K562 (cell line): ENCODE results near the gene SAMD11. TPM values are rescaled to one million over a fixed set of nuclear protein-coding genes. Genes with fewer than 3 reads are reported as not detected.

Experiments
- ATAC-seq: fragments of 200-7000 bp; cut with Tn5 transposase; 3 replicates; pipeline ENCODE4 v1.9.1; 2020; ENCODE audit warnings: moderate library complexity
- BruUV-seq: library from RNA; stranded (reverse); fragments of 400-500 nt; replicated peaks from 2 replicates; lab custom pipeline; 2021; lab: Mats Ljungman, UMichigan
- CTCF ChIA-PET: fragments of 300-600 bp; formaldehyde crosslinking; extraction: SDS; loops from one replicate; lab custom pipeline; 2021; ENCODE audit warnings: low intra/inter-chr PET ratio; lab: Yijun Ruan, JAX
- POLR2A ChIA-PET: fragments of 300-600, 350-650 bp; sonication (Branson Sonifier 250); formaldehyde crosslinking; extraction: SDS; loops from one replicate; lab custom pipeline; 2021; ENCODE audit warnings: antibody characterized with exemption, inconsistent platforms; lab: Yijun Ruan, JAX
- DNase-seq, 4 experiments: peaks; one replicate each; pipeline versions ENCODE4 v3.0.0 to v3.0.0-alpha.2; 2011 to 2018; ENCODE audit warnings: low spot score in 3 of 4, mixed read lengths in 3 of 4; ENCODE audit errors: extremely low read depth in 1 of 4
- FAIRE-seq: peaks from 2 replicates; lab custom pipeline; 2011; peaks lifted over from hg19 to GRCh38; lab: Jason Lieb, UNC
- H2AFZ ChIP-seq: 2 replicates; pipeline ENCODE4 v1.6.0; 2011; ENCODE audit warnings: low read depth, low read length, control low read depth, inconsistent platforms
- H3K27ac ChIP-seq: fragments of 200-600 bp; 3 replicates; pipeline ENCODE4 v1.8.0; 2011; ENCODE audit warnings: low read depth, mild to moderate bottlenecking, control low read depth, inconsistent platforms, low read length, moderate library complexity, mixed read lengths; ENCODE audit errors: extremely low read depth
- H3K27me3 ChIP-seq, 2 experiments: fragments of 300-600 bp in 1 of 2; 2 replicates in 1 of 2; 3 replicates in 1 of 2; pipeline versions ENCODE4 v1.6.0 to v1.8.0; 2011; ENCODE audit warnings: inconsistent platforms in 2 of 2, low read length in 2 of 2, mild to moderate bottlenecking in 1 of 2, mixed read lengths in 1 of 2, moderate library complexity in 1 of 2; ENCODE audit not compliant: control insufficient read depth in 2 of 2, insufficient read depth in 2 of 2
- H3K36me3 ChIP-seq: fragments of 300-600 bp; 3 replicates; pipeline ENCODE4 v1.8.0; 2011; ENCODE audit warnings: mild to moderate bottlenecking, low read length, inconsistent platforms; ENCODE audit not compliant: control insufficient read depth, insufficient read depth
- H3K4me1 ChIP-seq, 2 experiments: fragments of 200-600 bp in 1 of 2; replicated peaks in 1 of 2; 2 replicates in 1 of 2; 3 replicates in 1 of 2; pipeline versions ENCODE4 v1.5.1 to v1.8.0; 2011; ENCODE audit warnings: inconsistent platforms in 2 of 2, low read length in 2 of 2, mild to moderate bottlenecking in 1 of 2, mixed read lengths in 1 of 2, moderate library complexity in 1 of 2; ENCODE audit not compliant: control insufficient read depth in 2 of 2, insufficient read depth in 2 of 2
- H3K4me2 ChIP-seq: 2 replicates; pipeline ENCODE4 v1.6.1; 2011; ENCODE audit warnings: low read length, control low read depth, inconsistent platforms, mixed read lengths; ENCODE audit not compliant: insufficient read depth
- H3K4me3 ChIP-seq: fragments of 200-600 bp; sonication (generic), shearing (Covaris generic); 2 replicates; pipeline ENCODE4 v1.5.1; 2016; ENCODE audit warnings: control low read depth, inconsistent platforms
- H3K79me2 ChIP-seq: fragments of 200-600 bp; 3 replicates; pipeline ENCODE4 v1.8.0; 2011; ENCODE audit warnings: low read length, inconsistent platforms; ENCODE audit not compliant: control insufficient read depth, insufficient read depth
- H3K9ac ChIP-seq, 2 experiments: 2 replicates each; pipeline versions ENCODE4 v1.6.0 to v1.6.1; 2011; ENCODE audit warnings: low read depth in 2 of 2, low read length in 2 of 2, control low read depth in 1 of 2, inconsistent platforms in 1 of 2, mild to moderate bottlenecking in 1 of 2, mixed read lengths in 1 of 2; ENCODE audit not compliant: insufficient read depth in 1 of 2
- H3K9me1 ChIP-seq: one replicate; pipeline ENCODE4 v1.6.0; 2011; ENCODE audit warnings: inconsistent platforms, mild to moderate bottlenecking, low read length, moderate library complexity; ENCODE audit not compliant: control insufficient read depth, insufficient read depth
- H3K9me3 ChIP-seq: replicated peaks from 2 replicates; pipeline ENCODE4 v1.5.1; 2011; ENCODE audit warnings: low read depth, low read length, inconsistent platforms; ENCODE audit not compliant: control insufficient read depth, insufficient read depth
- H4K20me1 ChIP-seq: replicated peaks from 2 replicates; pipeline ENCODE4 v1.6.1; 2011; ENCODE audit warnings: low read length, inconsistent platforms, mixed read lengths; ENCODE audit not compliant: control insufficient read depth, insufficient read depth
- GATA2 ChIP-seq: sonication (generic); formaldehyde crosslinking; IDR thresholded peaks from 2 replicates; pipeline ENCODE4 v1.4.0; 2020; ENCODE audit warnings: mild to moderate bottlenecking, missing genetic modification reagents
- GMEB1 ChIP-seq: fragments of 250-450 bp; sonication (Bioruptor Pico); IDR thresholded peaks from 2 replicates; pipeline ENCODE4 v1.4.0; 2020; ENCODE audit warnings: mild to moderate bottlenecking
- GTF2E2 ChIP-seq: fragments of 200-800 bp; sonication (Bioruptor generic); IDR thresholded peaks from 2 replicates; pipeline ENCODE4 v1.6.1; 2016; ENCODE audit warnings: missing genetic modification characterization, missing compliant biosample characterization
- HDAC6 ChIP-seq: IDR thresholded peaks from 2 replicates; pipeline ENCODE4 v1.6.1; 2012; ENCODE audit warnings: low read depth, mild to moderate bottlenecking, control low read depth, inconsistent platforms, low read length, moderate library complexity
- KLF13 ChIP-seq: fragments of 450-650 bp; IDR thresholded peaks from 2 replicates; pipeline ENCODE4 v1.6.1; 2016; ENCODE audit warnings: missing genetic modification characterization, low read depth, mild to moderate bottlenecking, missing compliant biosample characterization, moderate library complexity, borderline replicate concordance
- MYNN ChIP-seq, 2 experiments: sonication (generic); formaldehyde crosslinking in 1 of 2; IDR thresholded peaks; 2 replicates each; pipeline versions ENCODE4 v1.5.0 to v1.6.1; 2016 to 2020; ENCODE audit warnings: antibody characterized with exemption in 1 of 2, missing genetic modification reagents in 1 of 2
- NR2F6 ChIP-seq: fragments of 450-650 bp; formaldehyde crosslinking; IDR thresholded peaks from 2 replicates; pipeline ENCODE4 v1.4.0; 2020; ENCODE audit warnings: mild to moderate bottlenecking
- SRSF9 ChIP-seq: fragments of 200-400 bp; formaldehyde crosslinking; IDR thresholded peaks from 2 replicates; pipeline ENCODE4 v1.6.1; 2017; ENCODE audit warnings: low read depth, low read length, borderline replicate concordance
- TFAP4 ChIP-seq: sonication (generic); formaldehyde crosslinking; IDR thresholded peaks from 2 replicates; pipeline ENCODE4 v1.8.0; 2022; ENCODE audit warnings: missing genetic modification reagents, mild to moderate bottlenecking, moderate library complexity, borderline replicate concordance
- TSC22D4 ChIP-seq: fragments of 450-650 bp; IDR thresholded peaks from 2 replicates; pipeline ENCODE4 v1.6.1; 2016; ENCODE audit warnings: missing genetic modification characterization, missing biosample characterization, control low read depth
- USF1 ChIP-seq: sonication (generic); formaldehyde crosslinking; IDR thresholded peaks from 2 replicates; pipeline ENCODE4 v1.9.0; 2022; ENCODE audit warnings: mild to moderate bottlenecking, missing genetic modification reagents
- YY1 ChIP-seq, 3 experiments: IDR thresholded peaks; 2 replicates each; pipeline ENCODE4 v1.6.1; 2011; ENCODE audit warnings: low read length in 2 of 3, mild to moderate bottlenecking in 2 of 3, moderate library complexity in 2 of 3, borderline replicate concordance in 1 of 3, control low read depth in 1 of 3, low read depth in 1 of 3; ENCODE audit not compliant: insufficient read depth in 3 of 3, insufficient replicate concordance in 2 of 3, control insufficient read depth in 1 of 3, insufficient read length in 1 of 3; ENCODE audit errors: extremely low read depth in 1 of 3
- ZBTB7A ChIP-seq: IDR thresholded peaks from 2 replicates; pipeline ENCODE4 v1.6.1; 2011; ENCODE audit warnings: low read depth, mild to moderate bottlenecking, low read length, moderate library complexity, borderline replicate concordance; ENCODE audit not compliant: control insufficient read depth
- ZC3H11A ChIP-seq: IDR thresholded peaks from 2 replicates; pipeline ENCODE4 v1.6.1; 2012; ENCODE audit warnings: low read depth, low read length, improper control_type of control experiment
- ZFP36 ChIP-seq: fragments of 150-350 bp; IDR thresholded peaks from 2 replicates; pipeline ENCODE4 v1.6.1; 2018; ENCODE audit warnings: low read length, low read depth; ENCODE audit not compliant: partially characterized antibody
- ZKSCAN3 ChIP-seq: fragments of 250-450 bp; sonication (Bioruptor Pico); IDR thresholded peaks from 2 replicates; pipeline ENCODE4 v1.4.0; 2020
- ZNF146 ChIP-seq: IDR thresholded peaks from one replicate; pipeline ENCODE4 v1.6.1; 2018; ENCODE audit warnings: missing compliant biosample characterization; ENCODE audit not compliant: unreplicated experiment
- ZNF316 ChIP-seq: fragments of 450-650 bp; IDR thresholded peaks from 2 replicates; pipeline ENCODE4 v1.6.1; 2016
- ZNF347 ChIP-seq: fragments of 450-650 bp; formaldehyde crosslinking; IDR thresholded peaks from 2 replicates; pipeline ENCODE4 v1.4.0; 2020; ENCODE audit warnings: low read depth, mild to moderate bottlenecking, moderate library complexity
- WGBS: fragments of 100-300 bp; shearing (Covaris generic); methylation state at CpG from one replicate; pipeline ENCODE4 v1.1.6; 2016; ENCODE audit warnings: low coverage, mixed read lengths; ENCODE audit not compliant: insufficient coverage; ENCODE audit errors: missing lambda C conversion rate; 5-methylcytosine and 5-hydroxymethylcytosine counted together
- in situ Hi-C: fragments of 300-500 bp; cut with MboI; formaldehyde crosslinking; loops from 4 replicates; pipeline ENCODE4 v1.15.0; 2018; ENCODE audit warnings: inconsistent platforms, mixed read lengths
- intact Hi-C: fragments of 100-400 bp; cut with micrococcal nuclease; formaldehyde crosslinking; loops from 2 replicates; pipeline ENCODE4 v1.14.2; 2022
- polyA plus RNA-seq, 8 experiments: library from polyadenylated mRNA; depleted of rRNA in 4 of 8; stranded (reverse) in 5 of 8; unstranded in 3 of 8; fragments of >200 nt; fragmentation: Nextera tagmentation in 2 of 8; fragmentation: Illumina TruSeq in 1 of 8; extraction: Ambion mirVana in 2 of 8; extraction: Trizol in 1 of 8; gene quantifications; 2 replicates each; pipeline versions ENCODE4 v1.2.1 to v1.2.3, GENCODE V29; 2011 to 2014; ENCODE audit warnings: inconsistent platforms in 1 of 8, missing spikeins in 1 of 8
- total RNA-seq, 7 experiments: library from RNA; depleted of rRNA in 6 of 7; stranded (reverse); fragments of >200 nt in 6 of 7; fragmentation: Illumina TruSeq in 2 of 7; extraction: Trizol in 2 of 7; gene quantifications; 2 replicates each; pipeline versions ENCODE4 v1.2.1 to v1.2.3, GENCODE V29; 2011 to 2021; ENCODE audit warnings: low replicate concordance in 1 of 7

The SAMD11 gene
- total and polyA plus RNA-seq, 9 of the 15 experiments (the other 6 are each of a cell fraction or from before 2014, with no cell fraction given): 0.07 to 0.82 (median 0.11) TPM; not detected in 2

GRCh38 chr1:939511-940106 is 15.9 kb downstream of the SAMD11 start:
- CTCF ChIA-PET: interaction anchor here (1.5 kb wide), 1 partner anchor 35 kb away, joined by 12 read pairs; no protein-coding TSS in a partner anchor
- no peak for TF ChIP-seq USF1
- no peak for TF ChIP-seq NR2F6 (CRISPR knock-in tag)
- TF ChIP-seq GMEB1 (CRISPR knock-in tag): no peak
- no peak for TF ChIP-seq ZKSCAN3 (CRISPR knock-in tag)
- TF ChIP-seq ZNF347: no peak
- TF ChIP-seq TFAP4 (CRISPR knock-in tag): peak; percentile 22; the same call in 1 of the 2 replicates
- TF ChIP-seq ZBTB7A: no peak; the same call in 1 of the 2 replicates
- TF ChIP-seq TSC22D4 (tag): no peak
- TF ChIP-seq SRSF9: no peak
- TF ChIP-seq ZNF316: no peak
- no peak for TF ChIP-seq ZC3H11A
- TF ChIP-seq GTF2E2 (tag): no peak
- no peak for TF ChIP-seq GATA2 (CRISPR knock-in tag)
- TF ChIP-seq HDAC6: no peak
- no peak for TF ChIP-seq ZNF146 (CRISPR knock-in tag)
- no peak for TF ChIP-seq MYNN (IDR thresholded peaks at IDR 0.05)
- no peak for TF ChIP-seq MYNN (CRISPR knock-in tag; IDR thresholded peaks at IDR 0.05)
- TF ChIP-seq KLF13 (tag): no peak
- no peak for TF ChIP-seq ZFP36
- peak in 2 of 3 experiments; percentile 4 to 9 for TF ChIP-seq YY1 (IDR thresholded peaks at IDR 0.05; ENCODE audit: borderline replicate concordance in 1 of 3, control insufficient read depth in 1 of 3, extremely low read depth in 1 of 3, insufficient read depth in 3 of 3, insufficient read length in 1 of 3, insufficient replicate concordance in 2 of 3, low read depth in 1 of 3, low read length in 2 of 3)

More at GRCh38 chr1:939511-940106, 15.9 kb downstream of the SAMD11 start:
- Histone ChIP-seq H3K9me3 (no peaks in the 10 kb centered on the region), H3K4me1 (peaks cover 28 to 96% of the 10 kb centered on the region in 2 experiments), H3K4me2 (no peak overlapping the region), H4K20me1 (peaks cover 20% of the 10 kb centered on the region; the same call in 1 of the 2 replicates), H3K79me2 (no peaks in the 10 kb centered on the region), H3K27ac (no peak overlapping the region), H3K27me3 (peaks cover 11 to 20% of the 10 kb centered on the region in 2 experiments; a peak in 4 of 5 replicates), H3K4me3 (no peak overlapping the region), H3K36me3 (peaks cover 10% of the 10 kb centered on the region; the same call in 1 of the 3 replicates), H3K9ac (peak overlapping the region in 1 of 2 experiments; percentile 65; a peak in 2 of 4 replicates), H3K9me1 (no peaks in the 10 kb centered on the region), H2AFZ (peak overlapping the region; percentile 40)
- in situ Hi-C loops: no loop called here
- FAIRE-seq (no peak), ATAC-seq (no peak), DNase-seq (no peak)
- no TSS peak for BruUV-seq
- WGBS: 13% methylated on average over 21 of the region's 21 CpGs
- POLR2A ChIA-PET: interaction anchor here (1.0 to 1.4 kb wide), 3 partner anchors 8 to 34 kb away, joined by 3 to 5 read pairs (median 4); no protein-coding TSS in a partner anchor
- intact Hi-C loops: no loop called here
